Fibroblast of skin of right quadriceps (primary cell): ENCODE measurements around the gene MYMX.
A peak's percentile ranks its signal among the peaks of the same experiment; 100 is the strongest.

Experiments used
- DNase-seq: peaks from one replicate; pipeline ENCODE4 v3.0.0-alpha.2; 2013

MYMX gene

DNA sequence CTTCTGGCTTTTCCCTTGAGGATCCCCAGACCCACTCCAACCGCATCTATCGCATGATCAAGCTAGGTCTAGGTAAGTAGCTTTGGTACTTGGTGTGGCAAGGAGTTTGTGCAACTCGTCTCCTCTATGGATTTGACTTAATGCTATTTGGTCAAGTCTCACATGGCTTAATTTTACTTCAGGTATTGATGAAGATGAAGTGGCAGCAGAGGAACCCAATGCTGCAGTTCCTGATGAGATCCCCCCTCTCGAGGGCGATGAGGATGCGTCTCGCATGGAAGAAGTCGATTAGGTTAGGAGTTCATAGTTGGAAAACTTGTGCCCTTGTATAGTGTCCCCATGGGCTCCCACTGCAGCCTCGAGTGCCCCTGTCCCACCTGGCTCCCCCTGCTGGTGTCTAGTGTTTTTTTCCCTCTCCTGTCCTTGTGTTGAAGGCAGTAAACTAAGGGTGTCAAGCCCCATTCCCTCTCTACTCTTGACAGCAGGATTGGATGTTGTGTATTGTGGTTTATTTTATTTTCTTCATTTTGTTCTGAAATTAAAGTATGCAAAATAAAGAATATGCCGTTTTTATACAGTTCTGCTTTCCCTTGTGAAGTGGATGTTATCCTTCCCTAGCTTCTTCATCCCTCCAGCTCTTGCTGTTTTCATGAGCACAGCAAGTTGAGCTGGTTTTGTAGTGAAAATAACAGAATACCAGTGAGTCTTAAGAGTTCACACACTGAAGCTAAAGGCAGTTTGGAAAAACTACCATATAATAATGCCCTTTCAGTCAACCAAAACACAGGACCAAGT lies 36.8 kb downstream of the MYMX start:
- DNase-seq, result peak; percentile 28

DNA sequence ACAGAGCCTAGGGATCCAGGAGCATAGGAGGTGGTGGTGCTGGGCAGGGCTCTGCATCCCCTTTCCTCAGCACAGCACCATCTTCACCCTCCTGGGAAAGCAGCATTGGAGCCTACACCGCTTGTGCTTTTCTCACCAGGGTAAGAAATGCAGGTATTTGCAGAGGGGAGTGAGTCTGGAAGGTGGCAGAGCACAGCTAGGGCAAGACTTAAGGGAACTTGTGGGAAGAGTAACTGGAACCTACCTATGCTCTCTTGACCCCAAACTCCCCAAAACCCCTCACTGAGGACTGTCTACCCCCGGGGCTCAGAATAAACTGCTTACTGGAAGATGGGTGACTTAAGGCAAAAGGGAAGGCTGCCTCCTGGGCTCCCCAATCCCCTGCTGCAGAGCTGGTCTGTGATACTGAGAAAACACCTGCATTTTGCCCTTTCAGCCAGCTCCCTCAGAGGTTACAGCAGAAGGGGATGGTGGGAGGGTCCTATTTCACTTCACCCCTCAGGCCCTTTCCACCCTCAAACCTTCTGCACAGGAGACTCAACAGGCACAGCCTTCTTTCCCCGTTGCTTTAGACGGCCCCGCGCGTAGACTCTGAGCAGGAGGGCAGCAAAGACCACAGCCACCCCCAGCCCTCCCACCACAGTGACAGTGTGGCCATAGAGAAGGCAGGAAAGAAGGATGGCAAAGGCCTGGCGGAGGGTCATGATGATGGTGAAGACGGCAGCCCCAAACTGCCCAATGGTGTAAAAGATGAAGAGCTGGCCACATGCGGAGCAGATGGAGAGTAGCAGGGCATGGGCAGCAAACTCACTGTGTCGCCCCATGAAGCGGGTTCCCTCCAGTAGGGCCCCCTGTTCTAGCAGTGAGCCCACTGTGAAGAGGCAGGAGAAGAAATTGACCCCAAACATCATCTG lies 37.7 kb downstream of the MYMX start:
- no peak for DNase-seq

DNA sequence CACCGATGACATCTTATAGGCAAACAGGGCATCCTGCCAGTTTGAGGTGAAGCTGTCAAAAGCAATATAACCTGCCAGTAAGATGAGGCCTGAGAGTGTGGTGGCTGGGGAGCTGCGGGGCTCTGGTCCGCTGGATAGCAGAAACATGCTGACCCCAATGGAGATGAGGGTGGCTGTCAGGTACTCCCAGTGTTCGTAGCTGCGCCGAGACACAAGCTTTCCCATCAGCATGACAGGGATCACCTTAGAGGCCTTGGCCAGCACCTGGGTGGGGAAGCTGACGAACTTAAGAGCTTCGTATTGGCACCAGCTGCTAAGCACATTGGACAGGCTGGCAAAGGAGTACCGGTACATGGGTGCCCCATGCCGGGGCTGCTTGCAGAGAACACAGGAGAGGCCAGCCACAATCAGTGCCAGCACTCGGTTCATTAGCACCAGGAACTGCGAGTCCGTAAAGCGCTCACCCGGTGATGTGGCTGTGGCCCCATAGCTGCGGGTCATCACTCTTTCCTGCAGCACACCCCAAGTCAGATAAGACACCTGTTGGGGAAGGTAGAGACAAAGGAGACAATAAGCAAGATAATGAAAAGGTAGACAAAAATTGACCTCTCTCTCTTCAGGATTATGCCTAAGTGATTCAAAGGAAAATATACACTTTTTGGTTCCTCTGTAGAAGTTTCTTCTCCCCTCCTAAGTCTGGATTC lies 38.5 kb downstream of the MYMX start:
- peak; percentile 23 for DNase-seq

DNA sequence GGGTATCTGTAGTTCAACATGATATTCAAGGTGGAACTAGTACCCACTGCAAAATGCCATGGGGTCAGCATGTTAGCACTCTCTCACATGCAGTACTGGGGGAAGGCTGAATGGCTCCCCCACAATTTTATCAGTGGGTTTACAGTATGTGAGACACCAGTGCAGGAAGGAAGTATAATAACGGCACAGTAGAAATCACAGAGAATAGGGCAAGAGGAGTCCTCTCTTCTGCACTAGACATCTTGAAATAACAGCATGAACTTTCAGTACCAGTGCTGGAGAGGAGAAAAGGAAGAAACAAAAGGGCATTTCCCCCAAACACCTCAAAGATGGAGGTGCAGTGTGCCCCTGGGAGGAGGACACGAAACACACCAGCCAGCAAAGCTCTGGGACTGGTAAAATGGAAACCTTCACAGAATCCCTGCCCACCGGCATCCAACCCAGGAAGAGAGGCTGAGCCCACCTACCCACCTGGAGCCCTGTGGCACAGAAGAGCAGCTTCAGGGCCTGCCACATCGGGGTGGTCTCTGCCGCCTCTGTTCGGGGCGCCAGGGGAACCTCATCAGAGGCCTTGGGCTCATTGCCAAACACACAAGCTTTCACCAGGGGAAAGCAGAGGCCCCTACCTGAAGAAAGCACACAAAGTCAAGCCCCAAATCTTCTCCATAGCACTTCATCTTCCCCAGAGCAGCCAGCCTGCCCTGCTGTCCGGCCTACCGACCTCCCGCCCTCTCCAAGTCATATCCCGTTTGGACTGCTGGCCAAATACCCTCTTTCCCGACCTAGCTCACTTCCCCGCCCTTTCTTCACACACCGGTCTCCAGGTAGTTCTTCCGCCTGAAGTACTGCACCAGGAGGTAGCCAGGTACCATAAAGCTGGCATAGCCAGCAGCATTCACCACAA lies 39.4 kb downstream of the MYMX start:
- no peak for DNase-seq

DNA sequence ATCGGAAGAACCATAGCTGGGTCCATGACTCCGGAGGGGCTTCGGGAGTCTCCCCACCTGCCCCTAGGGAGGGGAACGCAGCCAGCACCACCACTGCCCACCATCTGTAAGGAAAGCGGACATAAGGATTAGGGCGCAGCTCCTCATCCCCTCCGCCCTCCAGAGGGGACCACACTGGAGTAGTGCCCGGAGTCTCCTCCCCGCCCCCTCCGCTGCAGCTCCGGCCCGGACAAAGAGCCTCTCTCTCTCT lies 40.0 kb downstream of the MYMX start:
- no peak for DNase-seq

DNA sequence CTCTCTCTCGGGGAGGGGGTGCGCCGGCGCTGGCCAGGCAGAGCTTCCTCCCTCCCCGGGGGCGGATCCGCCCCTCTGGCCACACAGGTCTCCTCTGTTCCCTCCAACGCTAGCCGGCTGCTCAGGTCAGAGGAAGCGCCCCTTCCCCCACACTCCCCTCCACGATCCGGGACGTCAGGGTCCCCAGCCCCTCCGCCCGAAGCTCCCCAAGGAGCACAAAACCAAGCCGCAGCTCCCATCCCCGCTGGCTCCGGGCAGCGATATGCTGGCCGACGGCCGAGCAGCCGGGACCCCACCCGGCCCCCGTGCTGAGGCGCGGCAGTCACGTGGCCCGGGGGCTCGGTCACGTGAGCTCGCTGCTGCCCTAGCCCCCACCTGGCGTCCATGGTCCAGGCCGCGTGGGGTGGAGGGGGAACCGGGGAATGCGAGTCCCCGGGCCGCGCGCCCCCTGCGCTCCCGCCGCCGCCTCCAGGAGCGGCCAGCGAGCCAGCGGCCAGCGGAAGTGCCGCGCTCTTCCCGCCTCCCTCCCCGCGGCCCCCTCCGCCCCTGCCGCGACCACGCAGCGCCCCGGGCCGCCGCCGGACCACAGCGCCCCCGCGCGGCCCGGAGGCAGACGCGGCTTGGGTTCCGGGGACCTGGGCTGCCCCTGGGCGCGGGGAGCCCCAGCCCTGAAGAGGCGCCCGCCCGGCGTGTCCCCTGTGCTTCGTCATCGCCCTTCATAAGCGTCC lies 40.5 kb downstream of the MYMX start, which contains the start of gene SLC35B2:
Gene SLC35B2, minus strand, starts transcription at position 504 of the 728 bp plus-strand sequence. Its CDS starts 118 bp downstream, at position 386.
- DNase-seq, result peak; percentile 61

DNA sequence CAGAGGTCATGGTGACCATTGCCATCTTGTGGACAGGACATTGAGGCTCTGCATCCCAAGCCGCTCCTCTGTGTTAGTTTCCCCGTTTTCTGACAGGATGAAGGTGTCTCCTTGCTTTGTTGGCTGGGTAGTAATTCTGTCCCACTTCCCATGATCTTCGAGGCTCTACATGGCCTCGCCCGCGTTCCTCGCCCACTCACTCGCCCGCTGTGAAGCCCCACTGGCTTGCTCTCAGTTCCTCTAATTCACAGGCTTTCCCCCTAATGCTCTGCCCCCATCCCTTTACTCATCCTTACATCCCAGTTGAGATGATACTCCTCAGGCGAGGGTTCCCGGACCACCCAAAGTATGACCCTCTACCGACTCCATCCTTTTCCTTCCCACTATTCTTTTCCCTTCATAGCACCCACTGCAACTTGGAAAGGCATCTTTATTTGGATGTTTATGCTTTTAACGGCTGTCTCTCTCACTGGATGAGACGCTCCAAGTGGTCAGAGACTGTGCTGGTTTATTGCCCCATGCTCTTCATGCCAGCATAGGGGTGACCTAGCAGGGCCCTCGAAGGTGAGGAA lies 41.1 kb downstream of the MYMX start:
- no peak for DNase-seq

DNA sequence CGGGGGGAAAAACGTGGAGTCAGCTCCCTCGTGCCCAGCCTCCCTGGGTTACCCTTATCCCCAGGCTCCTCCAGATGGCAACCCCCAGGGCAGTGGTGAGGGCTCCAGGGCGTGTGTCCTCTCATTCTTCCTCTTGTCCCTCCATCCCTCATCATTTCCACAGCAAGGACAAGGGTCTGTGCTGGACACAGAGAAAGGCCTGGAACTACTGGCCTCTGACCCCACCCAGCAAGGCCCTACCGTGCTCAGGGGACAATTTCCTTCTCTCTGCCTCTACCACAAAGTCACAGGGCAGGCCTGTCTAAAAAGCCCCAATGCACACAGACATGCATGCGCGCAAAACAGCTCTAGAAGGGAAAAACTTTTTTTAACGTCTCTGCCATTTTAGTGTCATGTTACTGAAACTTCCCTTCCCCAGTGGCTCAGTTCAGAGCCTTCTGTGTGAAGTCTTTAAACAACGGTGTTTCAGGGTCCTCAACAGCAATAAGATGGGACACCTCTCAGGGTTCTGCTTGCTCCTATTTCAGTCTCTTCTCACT lies 41.7 kb downstream of the MYMX start:
- no peak for DNase-seq

DNA sequence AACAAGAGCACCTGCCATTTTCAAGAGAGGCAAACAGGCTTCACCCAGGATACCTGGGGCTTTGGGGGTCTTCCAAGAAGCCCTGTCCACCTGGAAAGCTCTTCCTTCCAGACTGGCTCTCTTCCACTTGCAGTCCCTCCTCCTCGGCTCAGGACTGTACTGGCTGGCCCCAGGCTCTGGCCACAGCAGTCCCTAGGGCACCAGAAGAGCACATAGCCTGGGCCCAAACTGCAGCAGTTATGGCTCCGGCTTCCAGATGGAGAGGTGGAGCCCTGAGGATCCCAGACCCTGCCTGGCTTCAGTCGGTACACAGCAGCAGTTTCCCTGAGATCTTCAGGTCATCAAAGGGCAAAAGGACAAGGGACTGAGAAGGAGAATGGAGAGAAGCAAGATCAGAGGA lies 42.2 kb downstream of the MYMX start:
- no peak for DNase-seq

DNA sequence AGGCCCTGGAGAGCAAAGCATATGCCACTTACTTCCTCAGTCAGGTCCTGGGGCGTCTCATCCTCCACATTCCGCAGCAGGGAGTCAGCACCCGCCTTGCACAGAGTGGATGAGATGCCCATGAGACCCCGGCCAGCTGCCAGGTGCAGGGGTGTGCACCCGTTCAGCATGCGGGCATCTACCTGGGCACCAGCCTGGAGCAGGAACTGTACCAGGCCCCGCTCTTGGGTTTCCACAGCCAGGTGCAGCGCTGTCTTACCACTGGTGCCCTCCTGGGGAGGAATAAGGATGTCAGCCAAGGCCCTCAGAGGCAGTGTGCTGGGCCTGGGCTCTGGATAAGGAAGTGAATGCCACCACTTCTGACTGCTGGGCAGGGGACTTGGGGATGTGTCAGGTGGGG lies 43.3 kb downstream of the MYMX start:
- no peak for DNase-seq

DNA sequence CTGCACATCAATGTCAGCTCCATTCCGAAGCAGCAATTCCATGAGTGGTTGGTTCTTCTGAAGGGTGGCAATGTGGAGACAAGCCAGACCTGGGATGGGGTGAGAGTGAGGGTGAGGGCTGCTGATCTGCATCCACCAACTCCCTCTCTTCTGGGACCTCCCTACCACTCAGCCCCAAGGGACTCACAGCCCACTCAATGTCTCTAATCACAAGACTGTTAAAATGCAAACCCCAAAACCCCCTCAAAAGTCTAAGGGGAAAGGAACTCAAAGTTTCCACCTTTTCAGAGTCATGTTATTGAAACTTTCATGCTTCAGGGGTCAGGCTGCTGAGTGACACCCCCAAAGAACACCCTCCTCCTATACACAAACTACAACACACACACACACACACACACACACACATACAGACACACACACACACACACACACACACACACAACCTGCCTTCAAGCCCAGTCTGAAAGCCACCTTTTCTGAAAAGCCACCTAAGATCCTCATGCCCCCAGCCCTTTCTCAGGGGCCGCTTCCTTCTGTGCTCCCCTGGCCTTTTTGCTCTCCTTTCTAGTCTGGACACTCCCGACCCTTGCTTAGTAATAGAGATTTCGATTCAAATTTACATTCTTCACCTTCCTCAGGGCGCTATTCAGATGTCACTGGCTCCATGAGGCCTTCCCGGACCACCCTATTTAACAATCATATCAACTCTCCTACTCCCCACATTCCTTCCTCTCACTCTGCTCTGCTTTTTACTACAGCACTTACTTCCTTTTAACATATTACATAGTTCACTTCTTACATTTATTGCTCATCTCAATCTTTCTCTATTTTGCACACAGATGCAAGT lies 43.9 kb downstream of the MYMX start:
- DNase-seq, result no peak

DNA sequence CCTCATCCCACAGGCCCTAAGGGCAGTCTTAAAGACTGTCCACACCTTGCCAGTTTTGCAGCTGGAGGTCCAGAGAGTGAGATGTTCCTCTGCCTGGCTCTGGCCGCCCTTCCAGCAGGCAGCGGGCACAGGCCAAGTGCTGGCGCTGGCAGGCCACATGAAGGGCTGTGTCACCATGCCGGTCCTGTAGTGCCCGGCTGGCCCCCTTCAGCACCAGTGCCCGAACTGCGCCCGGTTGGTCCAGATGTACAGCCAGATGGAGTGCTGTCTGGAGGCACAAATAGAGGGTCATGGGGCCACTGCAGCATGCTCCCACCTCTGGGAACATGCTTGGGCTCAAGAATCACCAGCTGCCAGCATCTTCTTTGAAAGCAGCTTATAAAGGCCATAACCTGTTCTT lies 44.9 kb downstream of the MYMX start:
- DNase-seq, result no peak

DNA sequence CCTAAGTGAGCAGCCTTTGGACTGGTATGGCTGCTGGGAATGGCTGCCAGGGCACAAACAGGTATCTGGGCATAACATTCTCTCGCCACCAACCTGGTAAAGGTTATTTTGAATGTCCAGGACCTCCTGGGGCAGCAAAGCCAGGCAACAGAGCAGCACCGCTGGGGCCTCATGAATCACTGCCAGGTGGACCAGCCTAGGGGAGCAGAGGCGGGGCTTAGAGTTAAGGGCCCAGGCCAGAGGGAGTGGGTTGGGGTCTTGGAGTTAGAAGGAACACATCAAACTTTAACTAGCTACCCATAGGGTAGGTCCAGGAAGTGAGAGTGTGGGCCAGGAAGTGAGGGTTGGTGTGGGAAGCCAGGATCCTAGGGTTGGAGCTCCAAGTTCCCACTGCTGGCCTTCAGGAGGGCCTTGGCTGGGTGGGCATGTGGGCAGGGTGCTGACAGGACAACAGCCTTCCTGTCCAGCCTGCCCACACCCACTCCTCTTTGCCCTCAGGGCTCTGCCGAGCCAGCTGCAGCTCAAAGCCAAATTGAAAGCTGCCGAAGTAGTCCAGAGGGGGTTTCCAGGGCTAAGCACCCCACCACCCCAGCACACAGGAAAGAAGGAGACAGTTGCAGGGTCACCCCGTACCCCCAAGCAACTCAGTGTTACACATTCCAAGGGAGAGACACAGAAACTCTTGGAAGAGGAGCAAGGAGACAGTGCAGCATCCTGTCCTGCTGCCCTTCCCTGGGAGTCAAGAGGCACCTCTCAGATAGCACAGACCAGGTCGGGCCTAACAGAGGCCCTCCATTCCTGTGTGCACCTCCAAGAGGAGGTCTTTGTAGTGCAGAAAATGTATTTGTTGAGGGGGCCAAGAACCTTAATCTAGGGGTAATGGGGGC lies 46.0 kb downstream of the MYMX start:
- no peak for DNase-seq

DNA sequence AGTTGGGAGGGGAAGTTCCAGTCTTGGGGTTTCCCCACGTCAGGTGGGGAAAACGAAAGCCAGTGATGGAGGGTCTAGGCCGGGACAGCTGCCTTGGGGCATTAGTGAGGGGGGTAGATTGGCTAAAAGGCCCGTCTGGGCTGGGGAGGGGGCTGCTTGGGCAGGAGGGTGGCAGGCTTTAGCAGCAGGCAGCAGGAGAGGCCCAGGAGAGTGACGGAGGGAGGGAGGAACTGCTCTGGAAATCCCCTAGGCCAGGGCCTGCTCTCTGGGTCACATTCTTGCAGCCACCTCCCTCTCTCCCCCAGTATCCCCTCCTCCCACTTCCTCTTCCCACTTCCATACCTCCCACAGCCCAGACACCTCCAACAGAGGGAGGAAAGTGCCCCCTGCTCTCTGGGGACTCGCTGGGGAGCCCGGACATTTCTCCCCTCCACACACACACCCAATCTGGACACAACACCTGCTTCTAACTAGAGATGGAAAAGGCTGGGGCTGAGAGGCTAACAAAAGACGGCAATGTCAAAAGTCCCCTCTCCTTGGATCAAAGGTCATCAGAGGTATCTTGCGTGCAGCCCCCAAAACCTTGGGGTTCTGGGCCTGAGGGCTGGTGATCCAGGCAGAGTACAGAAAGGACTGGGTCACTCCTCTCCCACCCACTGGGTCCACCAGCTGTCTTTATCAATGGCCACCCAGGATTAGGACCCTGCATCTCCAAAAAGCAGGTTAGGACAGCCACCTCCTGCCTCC lies 46.8 kb downstream of the MYMX start:
- DNase-seq, result no peak

DNA sequence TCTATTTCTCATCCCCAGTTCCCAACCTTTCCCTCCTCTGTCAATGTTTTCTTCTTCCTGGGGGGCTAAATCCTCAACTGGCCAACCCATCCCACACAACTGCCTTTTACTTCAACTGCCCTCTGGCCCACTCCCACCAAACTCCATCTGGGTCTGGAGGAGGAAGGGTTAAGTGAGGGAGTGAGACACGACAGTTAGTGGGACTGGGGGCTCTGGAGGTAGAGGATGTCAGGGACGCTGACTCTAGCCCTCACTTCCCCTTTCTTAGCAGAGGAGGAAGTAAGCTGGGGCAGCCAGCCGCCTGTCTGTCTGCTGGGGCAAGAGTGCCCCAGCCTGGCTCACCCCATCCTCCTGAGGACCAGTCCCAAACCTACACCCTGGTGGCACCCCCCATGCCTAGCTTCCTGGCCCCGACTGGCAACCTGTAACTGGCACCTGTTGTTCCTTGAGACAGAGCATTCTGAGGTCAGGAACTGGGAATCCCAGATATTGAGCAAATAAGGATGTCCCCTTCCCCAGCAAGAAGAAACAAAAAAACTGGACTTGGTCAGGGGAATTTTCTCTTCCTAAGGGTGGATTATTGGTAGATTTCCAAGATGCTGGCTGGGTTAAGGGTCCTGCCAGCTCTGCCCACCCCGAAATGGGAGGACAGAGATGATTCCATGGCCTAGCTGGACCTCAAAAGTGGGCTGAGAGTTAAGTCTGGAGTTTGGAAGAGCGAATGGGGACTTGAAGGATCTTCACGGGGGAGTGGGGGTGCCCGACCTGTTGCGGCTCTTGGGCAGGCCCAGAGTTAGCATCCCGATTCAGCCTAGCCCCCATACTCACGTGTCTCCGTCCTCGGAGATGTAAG lies 47.7 kb downstream of the MYMX start:
- DNase-seq, result no peak

DNA sequence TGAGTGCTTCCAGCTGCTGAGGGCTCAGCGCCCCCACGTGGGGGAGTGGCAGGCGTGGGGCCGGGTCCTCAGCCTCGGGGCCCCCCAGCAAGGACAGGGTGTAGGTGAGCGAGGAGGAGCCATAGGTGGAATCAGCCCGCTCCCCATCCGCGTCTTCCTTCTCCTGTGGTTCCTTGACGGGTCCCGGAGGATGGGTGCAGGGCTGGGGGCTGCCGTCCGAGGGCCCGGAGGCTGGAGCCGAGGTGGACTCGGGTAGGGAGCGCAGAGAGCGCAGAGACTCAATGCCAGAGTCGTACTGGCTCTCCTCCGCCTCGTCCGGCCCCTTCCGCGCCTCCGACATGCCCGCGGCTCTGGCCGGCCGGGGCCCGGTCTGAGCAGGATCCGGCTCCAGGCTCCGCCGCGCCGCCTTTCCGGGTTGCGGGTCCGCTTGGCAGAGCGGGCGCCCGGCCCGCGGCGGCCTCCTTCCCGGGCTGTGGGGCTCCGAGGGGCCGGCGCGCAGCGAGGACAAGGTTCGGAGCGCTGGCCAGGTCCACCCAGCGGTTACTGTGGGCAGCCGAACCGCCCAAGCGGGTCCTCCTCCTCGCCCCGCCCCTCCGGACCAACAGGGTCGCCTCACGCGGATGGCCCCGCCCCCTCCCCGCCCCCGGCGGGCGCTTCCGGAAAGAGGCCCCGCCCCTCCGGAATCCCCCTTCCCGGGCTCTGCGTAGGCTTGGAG lies 48.4 kb downstream of the MYMX start, which contains the start of gene NFKBIE:
Gene NFKBIE, minus strand, starts transcription at position 545 of the 715 bp plus-strand sequence. Its CDS starts 205 bp downstream, at position 340.
- DNase-seq, result peak; percentile 85
